GM21447 (cell line): ENCODE results near the gene RALGPS1.

Experiments
- ATAC-seq: cut with Tn5 transposase; IDR thresholded peaks from one replicate; pipeline ENCODE4 v1.9.1; 2021; ENCODE audit not compliant: unreplicated experiment

The RALGPS1 gene

DNA sequence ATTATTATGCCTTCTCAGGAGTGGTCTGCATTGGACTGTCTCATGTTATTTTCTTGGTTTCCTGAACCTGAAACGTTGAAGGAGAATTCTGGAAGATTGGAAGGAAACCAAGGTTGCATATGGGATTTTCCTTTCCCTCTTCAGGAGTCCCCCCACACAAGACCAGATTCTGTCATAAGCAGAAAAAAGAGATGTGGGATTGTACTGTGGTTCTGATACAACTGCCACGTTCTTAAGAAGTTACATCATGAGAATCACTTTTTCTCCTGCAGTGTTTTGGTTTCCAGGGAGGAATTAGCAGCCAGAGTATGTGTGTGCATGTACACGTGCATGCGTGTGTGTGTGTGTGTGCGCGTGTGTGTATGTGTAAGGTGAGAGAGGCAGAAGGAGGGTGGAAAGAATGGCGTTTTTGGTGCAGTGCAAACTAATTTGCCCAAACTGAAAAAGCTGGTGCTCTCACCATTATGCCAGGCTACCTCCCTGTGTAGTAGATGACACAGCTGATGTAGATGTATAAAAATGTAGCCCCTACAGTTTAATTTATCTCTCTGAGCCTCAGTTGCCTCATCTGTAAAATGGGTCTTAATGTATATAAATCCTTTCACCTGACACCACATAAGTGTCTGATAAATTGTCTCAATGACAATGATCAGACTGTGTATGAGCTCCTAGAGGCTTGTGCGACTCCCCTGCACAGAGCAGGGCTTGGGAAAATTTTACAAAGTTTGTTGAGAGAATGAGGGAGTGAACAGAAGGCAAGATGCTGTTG, 38.6 kb downstream of the RALGPS1 start:
- no peak for ATAC-seq

DNA sequence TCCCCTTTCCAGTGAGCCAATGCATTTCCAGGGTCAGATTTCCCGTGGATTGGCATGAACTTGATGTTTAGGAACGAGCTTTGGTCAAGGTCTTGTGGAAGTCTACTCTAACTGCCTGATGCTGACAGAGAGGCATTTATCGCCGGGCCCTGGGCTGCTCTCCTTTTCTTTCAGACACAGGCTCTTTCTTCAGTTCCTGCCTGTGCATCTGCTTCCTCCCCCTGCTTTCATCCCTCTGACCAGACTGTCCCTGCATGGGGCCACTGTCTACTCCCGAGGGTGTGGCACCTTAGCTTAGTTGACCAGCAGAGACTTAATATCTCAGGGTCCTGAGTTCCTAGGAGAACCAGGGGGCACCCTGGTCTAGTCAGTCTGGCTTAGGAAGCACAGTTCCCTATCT, 41.2 kb downstream of the RALGPS1 start:
- ATAC-seq = no peak

DNA sequence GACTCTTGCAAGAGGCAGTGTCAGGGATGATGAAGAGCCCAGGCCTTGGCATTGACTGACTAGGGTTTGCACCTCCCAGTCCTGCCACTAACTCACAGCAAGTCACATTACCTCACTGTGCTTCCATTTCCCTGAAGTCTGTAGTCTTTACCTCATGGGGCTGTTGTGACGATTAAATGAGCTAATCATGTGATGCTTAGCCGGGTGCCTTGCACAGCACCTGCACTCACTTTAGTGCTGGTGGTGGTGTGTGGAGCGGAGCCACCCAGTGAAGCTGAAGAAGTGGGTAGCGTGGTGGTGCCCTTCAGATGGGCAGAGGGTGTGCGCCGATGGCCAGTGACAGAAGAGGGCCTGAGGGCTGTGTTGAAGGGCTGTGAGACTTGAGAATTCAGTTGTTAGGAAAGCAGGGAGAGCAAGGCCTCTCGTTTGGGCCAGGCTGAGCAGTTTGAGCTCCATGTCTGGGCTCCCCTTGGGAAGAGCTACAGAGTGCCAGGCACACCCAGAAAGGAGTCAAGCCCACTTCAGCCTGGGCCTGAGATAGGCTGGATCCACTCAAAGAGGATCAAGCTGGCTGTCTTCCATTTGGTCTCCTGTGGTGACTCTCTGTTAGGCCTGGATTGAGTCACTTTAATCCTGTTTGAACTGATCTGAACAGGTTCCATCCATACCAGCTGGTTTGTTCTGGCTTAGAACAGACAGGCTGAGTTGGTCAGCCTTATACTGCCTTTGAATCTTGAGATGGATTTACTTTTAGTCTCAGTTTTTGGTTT, 42.5 kb downstream of the RALGPS1 start:
- ATAC-seq = no peak

DNA sequence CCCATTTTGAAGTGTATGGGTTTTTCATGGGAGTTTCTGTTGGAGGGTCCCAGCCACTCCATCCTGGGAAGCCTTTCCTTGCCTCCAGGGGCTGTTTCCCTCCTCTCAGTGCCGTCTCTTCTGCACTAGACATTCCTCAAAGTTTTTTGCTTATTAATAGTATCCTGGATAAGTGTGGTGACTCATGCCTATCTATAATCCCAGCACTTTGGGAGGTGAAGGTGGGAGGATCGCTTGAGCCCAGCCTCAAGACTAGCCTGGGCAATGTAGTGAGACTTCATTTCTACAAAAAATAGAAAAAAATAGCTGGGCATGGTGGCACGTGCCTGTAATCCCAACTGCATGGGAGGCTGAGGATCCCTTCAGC, 43.1 kb downstream of the RALGPS1 start:
- no peak for ATAC-seq

DNA sequence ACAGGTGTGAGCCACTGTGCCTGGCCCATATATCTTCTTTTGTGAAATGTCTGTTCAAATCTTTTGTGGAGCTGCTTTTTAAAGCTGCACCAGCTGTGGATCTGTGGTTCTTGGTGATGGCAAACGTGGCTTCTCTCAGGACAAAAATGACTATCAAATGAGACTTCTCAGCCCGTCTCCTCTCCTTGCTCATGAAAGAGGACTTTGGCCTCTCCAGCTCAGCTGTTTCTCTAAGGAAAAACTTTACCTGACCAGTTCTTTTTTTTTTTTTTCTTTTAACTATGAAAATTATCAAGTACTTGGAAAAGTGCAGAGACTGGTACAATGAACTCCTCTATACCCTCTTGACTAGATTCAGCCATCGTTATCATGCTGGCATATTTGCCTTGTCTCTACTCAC, 44.8 kb downstream of the RALGPS1 start:
- ATAC-seq = no peak

DNA sequence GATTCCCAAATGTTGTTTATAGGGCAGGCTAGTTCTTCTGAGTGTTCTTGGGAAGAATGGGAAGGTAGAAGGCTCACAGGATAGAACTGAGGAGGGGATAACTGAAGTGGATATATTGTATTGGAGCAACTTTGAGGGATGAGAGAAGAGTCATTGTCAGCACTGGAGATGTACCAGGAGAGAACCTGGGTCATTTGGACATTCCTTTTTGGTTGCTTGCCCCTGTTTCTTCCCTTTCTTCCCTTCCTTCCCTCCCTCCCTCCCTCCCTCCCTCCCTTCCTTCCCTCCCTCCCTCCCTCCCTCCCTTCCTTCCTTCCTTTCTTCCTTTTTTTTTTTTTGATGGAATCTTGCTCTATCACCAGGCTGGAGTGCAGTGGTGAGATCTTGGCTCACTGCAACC, 45.3 kb downstream of the RALGPS1 start:
- ATAC-seq = no peak

- no peak for ATAC-seq
Observed at GRCh38 chr9:126962336-126962735, 47.8 kb downstream of the RALGPS1 start.

DNA sequence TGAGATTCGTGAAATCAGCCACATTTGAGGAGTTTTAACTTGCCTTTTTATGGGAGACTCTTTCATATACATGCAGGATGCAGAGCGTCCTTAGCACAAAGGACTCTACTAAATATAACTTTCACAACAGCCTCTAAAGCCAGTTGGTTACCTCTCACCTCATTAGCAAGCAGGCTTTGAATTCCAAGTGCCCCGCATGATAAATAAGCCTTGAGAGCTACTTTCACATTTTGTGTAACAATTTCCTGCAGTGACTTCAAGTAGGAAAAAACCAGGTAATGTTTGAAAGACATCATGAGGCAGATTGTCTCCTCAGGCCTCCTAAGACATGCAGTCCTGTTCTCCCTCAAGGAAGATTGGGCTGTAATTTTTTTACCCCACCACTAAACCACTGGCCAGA, 50.5 kb downstream of the RALGPS1 start:
- no peak for ATAC-seq

- ATAC-seq = no peak
Observed at GRCh38 chr9:126965541-126966428, 51.2 kb downstream of the RALGPS1 start.

- ATAC-seq = no peak
Observed at GRCh38 chr9:126971261-126971660, 56.7 kb downstream of the RALGPS1 start.

- ATAC-seq = no peak
Observed at GRCh38 chr9:126973651-126974529, 59.3 kb downstream of the RALGPS1 start.

DNA sequence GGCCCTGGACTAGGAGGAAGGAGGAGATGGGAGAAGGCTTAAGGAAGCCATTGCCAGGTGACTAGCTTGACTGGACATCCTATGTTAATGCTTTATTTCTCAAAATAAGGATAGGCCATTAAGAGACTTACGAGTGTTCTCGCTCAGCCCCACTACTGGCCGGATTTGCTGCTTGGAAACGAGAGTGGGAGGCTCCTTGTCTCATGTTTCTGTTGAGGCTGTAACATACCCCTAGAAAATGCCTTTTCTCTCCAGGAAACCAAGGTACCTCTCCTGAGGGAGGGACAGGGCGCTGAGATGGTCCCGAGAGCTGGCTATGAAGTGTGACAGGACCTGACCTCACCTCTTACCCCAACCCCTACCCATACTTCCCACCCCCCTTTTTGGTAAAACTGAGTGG, 60.0 kb downstream of the RALGPS1 start:
- no peak for ATAC-seq

GRCh38 chr9:126975327-126976220, 61.0 kb downstream of the RALGPS1 start:
- ATAC-seq = no peak

- no peak for ATAC-seq
Observed at GRCh38 chr9:126979461-126979860, 64.9 kb downstream of the RALGPS1 start.

DNA sequence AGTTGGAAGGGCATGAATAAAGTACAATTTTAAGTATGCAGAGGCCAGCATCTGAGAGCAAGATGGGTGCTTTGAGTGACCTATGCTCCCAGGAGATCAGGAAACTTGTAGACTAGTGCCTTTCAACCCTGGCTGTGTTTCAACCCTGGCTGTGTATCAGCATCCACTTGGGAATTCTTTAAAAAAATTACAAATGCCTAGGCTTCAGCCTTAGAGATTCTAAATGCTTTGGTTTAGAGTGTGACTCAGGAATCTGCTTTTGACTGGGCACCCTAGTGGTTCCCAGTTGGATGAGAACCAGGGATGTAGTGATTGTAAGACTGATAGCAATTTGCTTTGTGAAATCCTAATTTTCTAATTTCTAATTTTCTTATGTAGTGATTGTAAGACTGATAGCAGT, 65.6 kb downstream of the RALGPS1 start:
- no peak for ATAC-seq

DNA sequence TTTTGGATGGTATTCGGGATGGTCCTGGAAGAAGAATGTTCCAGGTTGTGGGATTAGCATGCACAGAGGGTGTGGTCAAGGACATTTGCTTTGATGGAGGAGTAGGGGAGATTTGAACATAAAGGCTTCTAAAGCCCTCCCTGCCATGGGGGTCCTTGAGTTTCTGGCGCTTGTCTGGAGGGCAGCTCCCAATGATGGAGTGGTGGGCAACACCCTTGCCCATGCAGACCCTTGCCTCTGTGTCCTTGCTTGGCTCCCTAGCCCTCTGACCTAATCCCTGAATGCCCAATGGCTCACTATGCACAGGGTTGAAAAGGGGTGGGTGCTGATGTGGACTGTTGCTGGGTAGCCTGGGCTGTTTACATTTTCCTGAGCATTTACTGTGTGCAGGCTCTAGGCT, 66.6 kb downstream of the RALGPS1 start:
- ATAC-seq = no peak

DNA sequence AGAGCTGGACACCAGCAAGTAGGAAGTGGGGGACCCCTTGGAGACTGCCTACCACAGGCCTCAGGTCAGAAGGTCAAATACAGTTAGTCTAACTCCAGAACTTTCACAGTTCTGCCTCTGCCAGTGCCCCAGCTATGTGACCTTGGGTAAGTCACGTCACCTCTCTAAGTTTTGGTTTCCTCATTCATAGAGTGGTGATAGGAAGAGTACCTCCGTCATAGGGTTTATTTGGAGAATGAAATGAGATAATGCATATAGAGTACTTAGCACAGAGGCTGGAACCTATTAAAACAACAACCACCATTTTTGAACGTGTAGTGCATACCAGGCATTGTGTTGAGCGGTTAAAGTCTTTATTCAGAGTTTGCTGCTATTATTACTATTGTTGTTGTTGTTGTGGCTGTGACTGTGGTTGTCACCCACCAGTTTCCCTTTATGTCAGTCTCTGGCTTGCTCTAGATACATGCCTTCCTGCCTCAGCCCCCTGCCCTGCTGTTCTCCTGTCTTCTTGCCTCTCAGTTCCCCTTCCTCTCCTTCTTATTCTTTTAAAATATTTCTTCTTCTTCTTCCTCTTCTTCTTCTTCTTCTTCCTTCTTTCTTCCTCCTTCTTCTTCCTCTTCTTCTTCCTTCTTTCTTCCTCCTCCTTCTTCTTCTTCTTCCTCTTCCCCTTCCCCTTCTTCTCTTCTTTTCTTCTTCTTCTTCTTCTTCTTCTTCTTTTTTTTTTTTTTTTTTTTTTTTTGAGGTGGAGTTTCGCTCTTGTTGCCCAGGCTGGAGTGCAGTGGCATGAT, 67.8 kb downstream of the RALGPS1 start:
- no peak for ATAC-seq

- no peak for ATAC-seq
Observed at GRCh38 chr9:126983767-126984166, 69.2 kb downstream of the RALGPS1 start.

DNA sequence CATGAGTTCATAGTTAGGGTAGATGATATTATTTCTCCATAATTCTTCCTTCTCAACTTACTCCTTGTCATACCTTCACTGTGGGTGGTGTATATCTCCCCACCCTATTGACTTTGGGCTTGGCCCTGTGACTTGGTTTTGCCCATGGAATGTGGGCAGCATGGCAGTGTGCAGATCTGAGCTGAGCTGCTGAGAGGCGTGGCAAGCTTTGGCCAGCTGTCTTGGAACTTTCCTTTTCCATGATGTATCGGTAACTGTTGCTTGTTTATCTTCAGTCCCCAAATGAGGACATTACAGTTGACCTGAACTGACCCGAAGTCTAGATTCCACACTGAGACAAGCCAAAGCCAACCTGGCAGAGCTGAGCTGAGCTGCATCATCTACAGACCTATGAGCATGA, 70.4 kb downstream of the RALGPS1 start:
- ATAC-seq = no peak
